NCI-H2227 treated with DMSO at 0.1 percent for 48 hours (cell line): ENCODE results near the gene C2orf76.

Experiments used
- DNase-seq: peaks from one replicate; lab custom pipeline; 2025; lab: John Stamatoyannopoulos, UW

C2orf76 gene

GRCh38 chr2:119337749-119338148 lies 28.9 kb downstream of the C2orf76 start:
- DNase-seq: no peak

DNA sequence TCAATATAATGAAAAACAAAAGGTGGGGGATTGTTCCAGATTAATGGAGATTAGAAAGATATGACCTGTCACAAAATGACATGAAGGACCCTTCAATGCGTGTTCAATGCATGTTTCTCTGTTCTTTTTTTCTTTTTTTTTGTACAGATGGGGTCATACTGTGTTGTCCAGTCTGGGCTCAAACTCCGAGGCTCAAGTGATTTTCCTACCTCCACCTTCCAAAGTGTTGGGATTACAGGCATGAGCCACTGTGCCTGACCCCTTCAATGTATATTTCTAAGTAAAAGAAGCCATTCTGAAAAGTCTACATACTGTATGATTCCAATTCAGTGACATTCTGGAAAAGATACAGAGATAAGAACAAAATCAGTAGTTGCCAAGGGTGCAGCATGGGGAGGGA lies 32.8 kb downstream of the C2orf76 start:
- DNase-seq: no peak

DNA sequence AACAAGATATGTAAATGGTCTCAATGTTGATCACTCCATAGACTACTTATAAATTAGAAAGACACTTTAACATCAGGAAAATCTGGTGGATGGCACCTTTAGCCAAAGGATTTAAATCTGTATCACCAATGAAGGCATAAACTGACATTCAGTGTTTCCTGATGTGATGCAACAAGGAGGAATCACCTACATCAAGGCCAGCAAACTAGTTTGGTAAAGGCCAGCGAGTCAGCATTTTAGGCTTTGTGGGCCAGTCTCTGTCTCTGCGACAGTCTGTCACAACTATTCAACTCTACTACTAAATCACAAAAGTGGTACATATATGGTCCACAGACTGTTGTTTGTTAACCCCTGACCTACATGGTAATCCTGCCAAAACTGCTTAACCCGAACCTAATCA lies 33.3 kb downstream of the C2orf76 start:
- no peak for DNase-seq

GRCh38 chr2:119332953-119333352 lies 33.7 kb downstream of the C2orf76 start:
- DNase-seq: no peak

- no peak for DNase-seq
These were observed 39.2 kb downstream of the C2orf76 start for GRCh38 chr2:119327431-119327830.

DNA sequence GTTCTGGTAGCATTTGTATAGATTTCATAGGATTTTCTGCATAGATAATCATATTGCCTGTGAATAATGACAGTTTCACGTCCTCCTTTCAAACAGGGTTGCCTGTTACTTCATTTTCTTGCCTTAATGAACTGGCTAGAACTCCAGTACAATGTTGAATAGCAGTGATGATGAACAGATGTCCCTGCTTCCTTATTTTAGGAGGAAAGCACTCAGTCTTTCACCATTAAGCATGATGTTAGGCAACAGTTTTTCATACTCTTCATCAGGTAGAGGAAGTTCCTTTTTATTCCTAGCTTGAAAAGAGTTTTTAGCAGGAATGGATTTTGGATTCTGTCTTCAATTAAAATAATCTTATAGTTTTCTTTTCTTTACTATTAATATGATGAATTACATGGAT lies 39.7 kb downstream of the C2orf76 start:
- no peak for DNase-seq

- no peak for DNase-seq
These were observed 41.9 kb downstream of the C2orf76 start for GRCh38 chr2:119324685-119325270.

- DNase-seq: no peak
These were observed 43.2 kb downstream of the C2orf76 start for GRCh38 chr2:119323459-119323858.

- no peak for DNase-seq
These were observed 47.0 kb downstream of the C2orf76 start for GRCh38 chr2:119319593-119319992.

DNA sequence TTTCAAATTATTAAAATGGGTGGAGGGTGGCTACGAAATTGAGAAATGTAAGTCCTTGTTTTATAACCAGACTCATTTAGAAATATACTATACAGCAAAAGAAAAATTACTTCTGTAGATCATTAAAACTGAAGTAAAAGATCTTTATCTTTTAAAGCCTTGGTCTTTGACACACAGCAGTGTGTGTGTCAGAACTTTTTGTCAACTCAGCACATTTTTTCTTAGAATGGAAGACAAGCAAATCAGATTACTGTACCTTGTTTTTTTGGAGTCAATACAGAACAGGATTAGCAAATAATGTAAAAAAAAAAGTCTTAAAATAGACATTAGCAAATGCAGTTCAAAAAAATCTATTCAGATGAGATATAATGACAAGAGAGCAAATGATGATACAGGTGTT lies 49.1 kb downstream of the C2orf76 start:
- DNase-seq: no peak

DNA sequence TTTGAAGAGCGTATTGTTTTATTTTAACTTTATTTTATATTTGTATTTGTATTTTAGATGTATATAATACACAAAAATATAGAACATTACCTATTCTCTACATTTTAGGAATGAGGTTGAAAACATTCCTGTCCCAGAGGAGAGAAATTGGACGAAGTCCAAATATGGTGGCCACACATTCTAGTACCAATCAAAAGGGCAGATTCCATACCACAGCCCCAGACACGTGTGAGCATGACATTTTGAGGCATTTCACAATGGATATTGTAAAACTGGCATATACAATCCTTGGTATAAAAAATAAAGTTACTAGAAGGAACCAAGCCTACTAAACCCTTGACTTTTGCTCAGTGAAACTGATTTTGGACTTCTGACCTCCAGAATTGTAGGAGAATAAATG lies 50.6 kb downstream of the C2orf76 start:
- DNase-seq: no peak

- no peak for DNase-seq
These were observed 51.3 kb downstream of the C2orf76 start for GRCh38 chr2:119315241-119315925.

GRCh38 chr2:119311831-119312230 lies 54.8 kb downstream of the C2orf76 start:
- no peak for DNase-seq

GRCh38 chr2:119311371-119311770 lies 55.3 kb downstream of the C2orf76 start:
- DNase-seq: no peak

DNA sequence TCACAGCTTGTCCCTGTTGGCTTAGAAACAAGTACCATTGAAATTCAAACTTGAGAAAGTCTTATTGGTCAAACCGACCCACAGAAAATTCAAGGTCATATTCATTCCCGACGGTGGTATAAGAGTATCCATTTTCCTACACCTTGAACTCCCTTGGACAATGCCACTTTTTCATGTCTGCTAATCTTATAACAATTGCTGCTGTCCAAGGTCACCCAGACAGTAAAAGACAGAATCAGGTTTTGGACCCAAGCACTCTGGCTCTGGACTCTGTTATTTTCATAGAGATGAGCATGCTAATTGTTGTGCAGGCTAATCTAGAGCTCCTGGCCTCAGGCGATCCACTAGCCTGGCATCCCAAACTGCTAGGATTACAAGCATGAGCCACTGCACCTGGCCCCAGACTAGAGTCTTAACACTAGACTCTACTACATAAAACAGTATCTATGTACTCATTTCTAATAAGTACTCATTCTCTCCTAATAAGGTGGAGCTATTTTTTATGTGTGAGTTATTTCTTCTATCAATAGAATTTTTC lies 57.8 kb downstream of the C2orf76 start:
- DNase-seq: no peak

- no peak for DNase-seq
These were observed 59.1 kb downstream of the C2orf76 start for GRCh38 chr2:119307419-119308140.

DNA sequence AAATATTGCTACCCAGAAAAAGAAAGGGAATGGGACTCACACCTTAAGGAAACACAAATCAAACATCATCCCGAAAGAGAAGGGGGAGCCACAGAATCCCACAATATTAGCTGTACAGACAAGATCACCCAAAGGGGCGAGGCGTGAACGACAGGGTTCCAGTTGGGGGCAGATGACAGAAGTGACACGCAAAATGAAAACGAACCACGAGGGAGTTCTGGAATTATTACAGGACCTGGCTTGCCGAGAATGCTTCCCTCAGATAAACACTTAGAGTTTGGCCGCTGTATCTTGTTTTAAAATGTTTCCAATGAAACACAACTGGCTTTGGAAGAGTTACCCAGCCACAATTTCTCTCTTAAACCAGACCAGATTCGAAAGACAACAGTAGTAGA lies 60.4 kb downstream of the C2orf76 start:
- DNase-seq: no peak

DNA sequence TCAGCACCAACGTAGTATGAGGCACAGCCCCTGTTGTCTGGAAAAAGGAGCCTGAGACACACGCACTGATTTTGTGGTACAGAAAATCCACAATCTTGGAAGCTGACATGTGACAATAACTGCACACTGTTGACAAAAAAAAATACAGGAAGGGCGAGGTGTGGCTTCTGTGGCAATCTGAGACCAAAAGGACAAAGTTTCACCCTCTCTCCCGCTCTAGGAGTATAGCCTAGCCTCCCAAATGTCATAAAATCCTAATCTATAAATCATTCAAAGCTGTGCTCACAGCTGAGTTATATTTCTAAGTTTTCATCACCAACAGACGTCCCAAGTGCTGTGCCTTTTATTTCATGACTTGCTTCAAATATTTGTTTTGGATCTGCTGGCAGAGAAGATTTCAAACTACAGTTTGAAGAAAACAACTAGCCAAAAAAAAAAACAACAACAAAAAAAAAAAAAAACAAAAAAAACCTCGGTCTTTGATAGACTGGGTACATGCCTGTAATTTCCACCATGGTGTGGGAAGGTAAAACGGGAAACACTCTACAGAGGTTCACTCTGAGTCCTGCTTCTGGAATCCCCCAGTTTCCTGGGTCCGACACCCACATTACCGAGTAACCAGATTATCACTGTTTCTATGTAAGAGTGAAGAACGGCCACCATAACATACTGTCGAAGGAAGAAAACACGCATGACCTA lies 61.0 kb downstream of the C2orf76 start:
- no peak for DNase-seq

- DNase-seq: no peak
These were observed 61.8 kb downstream of the C2orf76 start for GRCh38 chr2:119304847-119305246.

- DNase-seq: no peak
These were observed 65.2 kb downstream of the C2orf76 start for GRCh38 chr2:119301413-119301812.

- DNase-seq: no peak
These were observed 70.8 kb downstream of the C2orf76 start for GRCh38 chr2:119295688-119296375.

DNA sequence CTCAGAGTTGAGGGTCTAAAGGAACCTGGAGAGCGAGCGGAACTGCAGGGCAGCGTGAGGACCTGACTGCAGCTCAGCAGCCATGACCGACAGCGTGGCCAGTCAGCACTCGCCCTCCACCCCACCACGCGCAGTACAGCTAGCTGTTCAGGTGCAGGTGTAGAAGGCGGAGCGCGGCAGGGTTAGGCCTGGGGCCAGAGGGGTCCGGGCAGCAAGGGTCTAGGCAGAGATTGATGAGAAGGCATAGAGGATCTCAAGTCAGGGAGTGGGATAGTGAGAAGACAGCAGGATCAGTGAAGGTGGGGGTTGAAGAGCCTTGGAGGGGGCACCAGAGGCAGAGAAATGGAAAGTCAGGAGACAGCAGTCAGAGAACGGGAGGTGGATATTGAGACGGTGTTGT lies 72.0 kb downstream of the C2orf76 start:
- DNase-seq: no peak
